Lung (tissue), 12 donors: ENCODE measurements around the gene TMEM145. TPM values are rescaled to one million over a fixed set of nuclear protein-coding genes. Genes with fewer than 3 reads are reported as not detected.

Experiments used
- ATAC-seq: fragments of 200-7000 bp; cut with Tn5 transposase; one replicate; pipeline ENCODE4 v1.9.1; 2020; ENCODE audit warnings: moderate number of reproducible peaks; ENCODE audit not compliant: insufficient read depth, low FRiP score
- DNase-seq, 3 donors: peaks; one replicate each; pipeline ENCODE4 v3.0.0-alpha.2; 2013 to 2017
- H3K27ac ChIP-seq, 2 donors: one replicate each; pipeline ENCODE4 v1.5.1; 2013; ENCODE audit warnings: mild to moderate bottlenecking in 2 of 2, moderate library complexity in 2 of 2, control low read depth in 1 of 2, inconsistent platforms in 1 of 2, low read depth in 1 of 2, low read length in 1 of 2
- H3K27me3 ChIP-seq, 3 donors: one replicate each; pipeline ENCODE4 v1.5.1; 2013; ENCODE audit warnings: low read length in 2 of 3; ENCODE audit not compliant: control insufficient read depth in 3 of 3, insufficient read depth in 3 of 3
- H3K36me3 ChIP-seq, 4 donors: one replicate each; pipeline ENCODE4 v1.5.1; 2013; ENCODE audit warnings: low read length in 4 of 4, mild to moderate bottlenecking in 1 of 4, moderate library complexity in 1 of 4; ENCODE audit not compliant: control insufficient read depth in 4 of 4, insufficient read depth in 4 of 4
- H3K4me1 ChIP-seq, 5 donors: one replicate each; pipeline ENCODE4 v1.5.1; 2013; ENCODE audit warnings: low read length in 5 of 5, mild to moderate bottlenecking in 2 of 5, moderate library complexity in 1 of 5; ENCODE audit not compliant: control insufficient read depth in 5 of 5, insufficient read depth in 5 of 5
- H3K4me3 ChIP-seq: one replicate; pipeline ENCODE4 v1.5.1; 2013; ENCODE audit warnings: mild to moderate bottlenecking, control low read depth, moderate library complexity
- H3K9ac ChIP-seq, 2 donors: one replicate each; pipeline ENCODE4 v1.5.1; 2013; ENCODE audit warnings: low read length in 2 of 2, control low read depth in 1 of 2; ENCODE audit not compliant: insufficient read depth in 1 of 2
- H3K9me3 ChIP-seq, 4 donors: one replicate each; pipeline ENCODE4 v1.5.1; 2013; ENCODE audit warnings: low read length in 3 of 4, mild to moderate bottlenecking in 1 of 4, moderate library complexity in 1 of 4; ENCODE audit not compliant: control insufficient read depth in 4 of 4, insufficient read depth in 3 of 4
- WGBS, 2 donors: extraction: QIAGEN DNeasy Blood & Tissue Kit; methylation state at CpG; one replicate each; pipeline ENCODE4 v1.1.7; 2013; 5-methylcytosine and 5-hydroxymethylcytosine counted together
- polyA plus RNA-seq, 2 donors: library from polyadenylated mRNA; stranded (reverse); fragments of 200-250 nt; gene quantifications; one replicate each; pipeline ENCODE4 v1.2.1, GENCODE V29; 2013
- total RNA-seq, 2 donors: library from RNA; depleted of rRNA in 1 of 2; stranded (reverse); fragments of >200 nt in 1 of 2; gene quantifications; one replicate each; pipeline ENCODE4 v1.2.1, GENCODE V29; 2014 to 2021
- TF ChIP-seq, protein P1 (sequence below): IDR thresholded peaks from 2 replicates; pipeline ENCODE4 v1.5.1; 2012; ENCODE audit warnings: mild to moderate bottlenecking; ENCODE audit errors: control extremely low read depth, extremely low read depth
- donor health status: control.
- donor health status: control.
- donor health status: Bipolar disorder and iron deficiency.
- donor health status: healthy.
- donor health status: DM: yes; HTN: yes; CAD: no.

The TMEM145 gene
- total and polyA plus RNA-seq, 4 donors: 0.12 to 0.95 (median 0.40) TPM; not detected in 1

DNA sequence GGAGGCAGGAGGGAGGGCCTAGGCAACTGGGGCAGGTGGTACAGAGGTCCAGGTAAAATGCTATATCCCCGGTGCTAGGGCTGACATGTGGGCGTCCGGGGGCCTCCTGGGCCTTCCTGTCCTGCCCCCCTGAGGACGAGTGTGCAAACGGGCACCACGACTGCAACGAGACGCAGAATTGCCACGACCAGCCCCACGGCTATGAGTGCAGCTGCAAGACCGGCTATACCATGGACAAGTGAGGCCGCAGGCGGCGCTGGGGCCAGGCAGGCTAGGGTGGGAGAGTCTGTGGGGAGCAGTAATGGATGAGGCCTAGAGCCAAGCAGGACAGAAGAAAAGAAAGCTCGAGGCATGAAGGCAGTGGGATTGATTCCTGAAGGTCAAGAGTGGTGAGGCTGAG lies 55.7 kb downstream of the TMEM145 start:
- TF ChIP-seq, protein P1, sequence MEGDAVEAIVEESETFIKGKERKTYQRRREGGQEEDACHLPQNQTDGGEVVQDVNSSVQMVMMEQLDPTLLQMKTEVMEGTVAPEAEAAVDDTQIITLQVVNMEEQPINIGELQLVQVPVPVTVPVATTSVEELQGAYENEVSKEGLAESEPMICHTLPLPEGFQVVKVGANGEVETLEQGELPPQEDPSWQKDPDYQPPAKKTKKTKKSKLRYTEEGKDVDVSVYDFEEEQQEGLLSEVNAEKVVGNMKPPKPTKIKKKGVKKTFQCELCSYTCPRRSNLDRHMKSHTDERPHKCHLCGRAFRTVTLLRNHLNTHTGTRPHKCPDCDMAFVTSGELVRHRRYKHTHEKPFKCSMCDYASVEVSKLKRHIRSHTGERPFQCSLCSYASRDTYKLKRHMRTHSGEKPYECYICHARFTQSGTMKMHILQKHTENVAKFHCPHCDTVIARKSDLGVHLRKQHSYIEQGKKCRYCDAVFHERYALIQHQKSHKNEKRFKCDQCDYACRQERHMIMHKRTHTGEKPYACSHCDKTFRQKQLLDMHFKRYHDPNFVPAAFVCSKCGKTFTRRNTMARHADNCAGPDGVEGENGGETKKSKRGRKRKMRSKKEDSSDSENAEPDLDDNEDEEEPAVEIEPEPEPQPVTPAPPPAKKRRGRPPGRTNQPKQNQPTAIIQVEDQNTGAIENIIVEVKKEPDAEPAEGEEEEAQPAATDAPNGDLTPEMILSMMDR: no peak
- Histone ChIP-seq H3K9ac (no peak overlapping the region), H3K9me3 (peaks cover 0 to 2% (median 0%) of the 10 kb centered on the region in 4 donors), H3K4me3 (no peak overlapping the region), H3K27ac (no peak overlapping the region), H3K27me3 (no peaks in the 10 kb centered on the region), H3K36me3 (peaks cover 0 to 21% (median 8%) of the 10 kb centered on the region in 4 donors), H3K4me1 (no peaks in the 10 kb centered on the region)
- WGBS, 2 donors: 92 to 95% methylated on average over 15 of the region's 15 CpGs
- no peak for DNase-seq
- ATAC-seq: no peak

DNA sequence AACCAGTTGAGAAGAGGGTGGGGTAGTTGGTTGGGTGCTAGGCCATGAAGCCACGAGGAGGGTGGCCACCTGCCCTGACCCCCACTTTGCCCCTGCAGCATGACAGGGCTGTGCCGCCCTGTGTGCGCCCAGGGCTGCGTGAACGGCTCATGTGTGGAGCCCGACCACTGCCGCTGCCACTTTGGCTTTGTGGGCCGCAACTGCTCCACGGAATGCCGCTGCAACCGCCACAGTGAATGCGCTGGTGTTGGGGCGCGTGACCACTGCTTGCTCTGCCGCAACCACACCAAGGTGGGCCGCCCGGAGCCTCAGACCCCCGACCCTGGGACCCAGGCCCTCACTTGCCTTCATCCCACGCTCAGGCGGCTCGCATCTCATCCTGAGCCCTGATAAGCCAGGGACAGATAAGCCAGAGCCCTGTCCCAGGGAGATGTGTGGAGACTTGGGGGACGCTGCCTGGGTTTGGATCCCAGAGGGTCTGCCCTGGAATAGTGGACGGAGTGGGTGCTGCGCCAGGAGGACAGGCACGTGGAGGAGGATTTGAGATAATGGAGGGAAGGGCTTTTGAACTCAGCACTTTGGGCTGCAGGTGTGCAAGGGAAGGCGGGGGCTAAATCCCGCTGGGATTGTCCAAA lies 56.4 kb downstream of the TMEM145 start:
- Histone ChIP-seq H3K27ac (no peak overlapping the region), H3K36me3 (peaks cover 0 to 17% (median 6%) of the 10 kb centered on the region in 4 donors), H3K4me3 (no peak overlapping the region), H3K27me3 (no peaks in the 10 kb centered on the region), H3K9me3 (no peaks in the 10 kb centered on the region), H3K4me1 (no peaks in the 10 kb centered on the region), H3K9ac (no peak overlapping the region)
- WGBS, 2 donors: 95% methylated on average over 27 of the region's 27 CpGs
- TF ChIP-seq, protein P1: no peak
- DNase-seq: no peak
- no peak for ATAC-seq

DNA sequence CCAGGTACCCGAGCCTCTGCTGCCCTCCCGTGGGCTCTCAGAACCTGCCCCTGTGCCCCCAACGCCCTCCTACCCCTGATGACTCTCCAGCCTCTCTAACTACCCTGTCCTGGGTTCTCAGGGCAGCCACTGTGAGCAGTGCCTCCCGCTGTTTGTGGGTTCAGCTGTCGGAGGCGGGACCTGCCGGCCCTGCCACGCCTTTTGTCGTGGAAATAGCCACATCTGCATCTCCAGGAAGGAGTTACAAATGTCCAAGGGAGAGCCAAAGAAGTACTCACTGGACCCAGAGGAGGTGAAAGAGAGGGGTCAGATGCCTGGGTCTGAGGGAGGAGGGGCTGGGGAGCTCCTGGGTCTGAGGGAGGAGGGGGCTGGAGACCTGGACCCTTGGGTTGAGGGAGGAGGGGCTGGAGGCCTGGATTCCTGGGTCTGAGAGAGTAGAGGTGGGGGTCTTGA lies 57.0 kb downstream of the TMEM145 start:
- WGBS, 2 donors: 83 to 85% methylated on average over 9 of the region's 9 CpGs
- Histone ChIP-seq H3K4me3 (no peak overlapping the region), H3K27me3 (no peaks in the 10 kb centered on the region), H3K9me3 (no peaks in the 10 kb centered on the region), H3K36me3 (peaks cover 0 to 22% (median 9%) of the 10 kb centered on the region in 4 donors), H3K4me1 (no peaks in the 10 kb centered on the region), H3K9ac (no peak overlapping the region), H3K27ac (no peak overlapping the region)
- DNase-seq: no peak
- no peak for ATAC-seq
- TF ChIP-seq, protein P1: no peak
